ENCODE data around the gene TRIM45.
"Not testable (repeated sequence)": the region's sequence is repeated elsewhere in the genome, so short reads cannot be mapped to it uniquely, and the experiment has no call there.

- not testable (repeated sequence) for TF ChIP-seq ZNF473 (tag by site-specific recombination; IDR thresholded peaks at IDR 0.05); ZNF670 (tag by site-specific recombination; IDR thresholded peaks at IDR 0.05; ENCODE audit: low read depth); ZNF501 (tag by site-specific recombination; IDR thresholded peaks at IDR 0.05); ZNF335 (tag by site-specific recombination; conservative IDR thresholded peaks at IDR 0.05); ZNF18 (tag by site-specific recombination; IDR thresholded peaks at IDR 0.05); ZNF704 (tag by site-specific recombination; IDR thresholded peaks at IDR 0.05); YY1 (tag by site-specific recombination; IDR thresholded peaks at IDR 0.05); ZNF239 (tag by site-specific recombination; IDR thresholded peaks at IDR 0.05); FEZF1 (tag by site-specific recombination; IDR thresholded peaks at IDR 0.05); SP7 (tag by site-specific recombination; IDR thresholded peaks at IDR 0.05)
- TF ChIP-seq, protein P1, sequence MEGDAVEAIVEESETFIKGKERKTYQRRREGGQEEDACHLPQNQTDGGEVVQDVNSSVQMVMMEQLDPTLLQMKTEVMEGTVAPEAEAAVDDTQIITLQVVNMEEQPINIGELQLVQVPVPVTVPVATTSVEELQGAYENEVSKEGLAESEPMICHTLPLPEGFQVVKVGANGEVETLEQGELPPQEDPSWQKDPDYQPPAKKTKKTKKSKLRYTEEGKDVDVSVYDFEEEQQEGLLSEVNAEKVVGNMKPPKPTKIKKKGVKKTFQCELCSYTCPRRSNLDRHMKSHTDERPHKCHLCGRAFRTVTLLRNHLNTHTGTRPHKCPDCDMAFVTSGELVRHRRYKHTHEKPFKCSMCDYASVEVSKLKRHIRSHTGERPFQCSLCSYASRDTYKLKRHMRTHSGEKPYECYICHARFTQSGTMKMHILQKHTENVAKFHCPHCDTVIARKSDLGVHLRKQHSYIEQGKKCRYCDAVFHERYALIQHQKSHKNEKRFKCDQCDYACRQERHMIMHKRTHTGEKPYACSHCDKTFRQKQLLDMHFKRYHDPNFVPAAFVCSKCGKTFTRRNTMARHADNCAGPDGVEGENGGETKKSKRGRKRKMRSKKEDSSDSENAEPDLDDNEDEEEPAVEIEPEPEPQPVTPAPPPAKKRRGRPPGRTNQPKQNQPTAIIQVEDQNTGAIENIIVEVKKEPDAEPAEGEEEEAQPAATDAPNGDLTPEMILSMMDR (tag by site-specific recombination; IDR thresholded peaks at IDR 0.05), result not testable (repeated sequence)
Measured at GRCh38 chr1:117119144-117119543, 2.4 kb downstream of the TRIM45 start.
